NCI-H2029 (cell line): ENCODE data around the gene FYN.

ENCODE experiments used
- DNase-seq: peaks from one replicate; lab custom pipeline; 2025; lab: John Stamatoyannopoulos, UW

FYN gene

GRCh38 chr6:111880181-111880888 is 7.1 kb upstream of the FYN start:
- DNase-seq: no peak

- no peak for DNase-seq
Measured at GRCh38 chr6:111875741-111876140, 2.5 kb upstream of the FYN start.

DNA sequence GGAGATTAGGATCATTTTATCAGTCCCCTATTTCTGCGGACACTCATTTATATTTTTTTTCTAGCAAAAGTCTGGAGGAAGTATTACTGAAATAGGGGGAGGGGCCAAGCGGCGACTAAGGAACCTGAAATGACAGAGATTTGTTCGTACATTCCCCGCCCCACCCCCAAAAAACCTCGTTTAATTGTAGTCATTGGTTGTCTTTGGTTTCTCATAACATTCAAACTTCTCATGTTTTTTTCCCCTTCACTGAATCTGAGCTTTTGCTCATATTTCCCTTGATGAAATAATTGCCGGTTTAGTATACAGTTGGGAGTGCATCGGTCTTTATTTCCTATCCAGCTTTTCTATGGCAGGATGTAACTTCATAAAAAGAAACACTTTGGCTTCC is 768 bp upstream of the FYN start:
- no peak for DNase-seq

DNA sequence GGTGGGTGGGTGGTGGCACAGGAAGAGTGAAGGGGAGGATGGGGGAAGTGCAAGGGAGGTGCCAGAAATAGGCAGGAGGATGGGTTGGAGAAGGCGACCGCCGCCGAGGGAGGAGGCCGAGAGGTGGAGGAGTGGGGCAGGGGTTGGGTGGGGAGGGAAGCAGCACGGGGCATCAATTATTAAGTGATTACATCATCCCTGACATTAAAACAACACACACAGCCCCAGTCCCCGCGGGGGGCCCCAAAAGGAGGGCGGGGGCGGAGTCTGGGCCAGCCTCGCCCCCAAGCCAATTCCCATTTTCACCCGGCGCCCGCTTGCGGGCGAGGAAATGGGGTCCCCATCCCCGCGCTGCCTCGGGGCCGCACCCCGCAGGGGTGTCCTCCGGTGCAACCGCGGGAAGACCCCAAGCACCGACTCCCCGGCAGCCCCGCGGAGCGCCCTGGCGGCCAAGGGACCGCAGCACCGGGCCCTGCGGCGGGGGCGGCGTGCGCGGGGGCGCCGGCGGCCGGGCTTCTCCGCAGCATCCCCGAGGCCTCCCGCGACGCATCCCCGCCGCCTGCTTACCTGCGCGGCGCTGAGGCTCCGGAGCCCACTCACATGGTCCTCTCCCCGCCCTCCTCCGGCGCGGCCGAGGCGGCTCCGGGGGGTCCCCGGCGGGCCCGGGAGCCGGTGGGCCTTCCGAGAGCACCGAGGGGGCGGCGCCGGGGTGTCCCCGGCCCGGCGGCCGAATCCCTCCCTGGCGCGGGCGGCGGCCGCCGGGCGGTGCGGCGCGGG is 663 bp downstream of the FYN start:
- no peak for DNase-seq

DNA sequence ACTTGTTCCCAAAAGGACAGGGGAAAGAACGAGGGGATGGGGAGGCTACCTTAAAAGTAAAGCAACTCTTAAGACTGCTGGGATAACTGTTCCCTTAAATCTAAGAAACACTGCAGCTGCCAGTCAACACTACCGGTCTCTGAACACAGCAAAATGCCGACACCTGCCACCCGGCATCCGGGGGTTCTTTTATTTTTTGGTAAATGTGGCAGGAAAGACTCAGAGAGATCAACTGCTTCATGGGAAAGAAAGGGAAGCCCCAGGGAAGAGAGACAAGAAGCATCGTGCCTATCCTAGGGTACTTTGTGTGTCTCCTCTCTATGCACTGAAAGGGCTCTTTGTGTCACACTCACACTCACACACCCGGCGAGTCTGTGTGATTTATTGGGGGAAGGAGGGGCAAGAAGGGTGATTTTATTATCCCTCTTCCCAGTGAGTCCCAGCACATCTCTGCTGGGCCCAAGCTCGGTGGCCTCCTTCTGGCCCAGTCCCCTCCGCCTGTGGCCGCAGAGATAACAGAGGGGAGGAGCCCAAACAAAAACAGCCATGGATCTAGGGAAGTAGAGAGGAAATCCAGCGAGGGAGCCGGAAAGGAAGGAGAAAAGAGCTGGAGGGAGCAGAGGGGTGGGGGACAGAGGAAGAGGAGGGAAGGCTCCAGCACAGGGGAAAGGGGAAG is 1.4 kb downstream of the FYN start:
- peak; percentile 35 for DNase-seq

DNA sequence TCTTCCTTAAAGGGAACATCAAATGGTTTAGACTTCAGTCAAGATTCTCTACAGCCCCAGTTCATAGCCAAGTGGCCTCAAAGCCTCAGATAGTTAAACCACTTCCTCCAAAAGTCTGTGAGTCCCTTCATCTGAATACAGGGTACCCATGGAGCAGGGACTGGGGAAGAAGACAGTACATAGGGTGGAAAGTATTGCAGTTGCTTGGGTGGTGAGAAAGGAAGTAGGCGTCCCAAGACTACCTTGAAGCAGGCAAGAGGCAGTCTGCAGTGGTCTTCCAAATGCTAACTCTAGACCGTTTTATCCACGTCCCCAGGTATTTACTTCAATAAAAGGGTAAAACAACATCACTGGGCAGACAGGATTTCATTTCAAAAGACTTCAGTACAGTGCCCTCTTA is 2.0 kb downstream of the FYN start:
- DNase-seq: no peak

DNA sequence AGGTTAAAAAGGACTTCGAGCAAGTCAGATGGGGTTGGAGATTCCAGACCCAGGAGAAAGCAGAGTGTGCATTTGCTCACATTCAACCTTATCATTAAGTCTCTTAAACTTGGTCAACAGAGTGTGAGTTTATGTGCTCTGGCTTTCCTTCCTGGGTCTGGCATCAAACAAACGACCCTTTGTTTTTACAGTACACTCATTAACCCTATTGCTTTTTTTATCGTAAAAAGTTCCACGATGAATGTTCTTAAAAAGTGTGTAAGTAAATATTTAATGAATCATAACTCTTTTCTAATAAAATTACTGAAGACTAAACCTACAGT is 2.5 kb downstream of the FYN start:
- no peak for DNase-seq

DNA sequence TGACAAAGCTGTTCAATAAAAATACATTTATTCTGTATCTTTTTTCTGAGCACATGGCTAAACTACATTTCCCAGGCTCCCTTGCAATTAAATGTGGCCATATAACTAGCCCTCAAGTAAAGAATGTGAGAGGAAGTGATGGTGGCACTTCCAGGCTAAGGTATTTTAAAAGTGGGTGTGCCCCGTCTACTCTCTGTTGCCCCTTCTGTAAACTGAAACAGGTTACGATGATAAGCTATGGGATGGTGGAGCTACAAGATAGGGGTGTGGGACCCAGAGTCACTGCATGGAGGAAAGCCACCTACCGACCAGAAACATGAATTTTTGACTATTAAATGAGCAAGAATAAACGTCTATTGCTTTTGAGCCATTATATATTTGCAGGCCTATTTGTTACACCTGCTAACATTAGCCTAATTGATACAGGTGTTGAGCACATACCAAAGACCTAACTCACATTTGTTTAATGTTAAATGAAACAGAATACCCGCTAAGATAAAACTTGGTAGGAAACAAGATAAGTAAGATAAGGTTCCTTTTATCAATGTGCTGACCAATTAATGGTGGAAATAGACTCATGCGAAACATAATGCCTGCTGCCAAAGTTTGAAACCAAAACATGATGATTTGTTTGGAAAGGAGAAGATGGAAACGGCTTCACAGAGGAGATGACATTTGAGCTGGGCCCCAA is 3.1 kb downstream of the FYN start:
- DNase-seq: no peak

- DNase-seq: no peak
Measured at GRCh38 chr6:111866857-111867256, 6.4 kb downstream of the FYN start.

DNA sequence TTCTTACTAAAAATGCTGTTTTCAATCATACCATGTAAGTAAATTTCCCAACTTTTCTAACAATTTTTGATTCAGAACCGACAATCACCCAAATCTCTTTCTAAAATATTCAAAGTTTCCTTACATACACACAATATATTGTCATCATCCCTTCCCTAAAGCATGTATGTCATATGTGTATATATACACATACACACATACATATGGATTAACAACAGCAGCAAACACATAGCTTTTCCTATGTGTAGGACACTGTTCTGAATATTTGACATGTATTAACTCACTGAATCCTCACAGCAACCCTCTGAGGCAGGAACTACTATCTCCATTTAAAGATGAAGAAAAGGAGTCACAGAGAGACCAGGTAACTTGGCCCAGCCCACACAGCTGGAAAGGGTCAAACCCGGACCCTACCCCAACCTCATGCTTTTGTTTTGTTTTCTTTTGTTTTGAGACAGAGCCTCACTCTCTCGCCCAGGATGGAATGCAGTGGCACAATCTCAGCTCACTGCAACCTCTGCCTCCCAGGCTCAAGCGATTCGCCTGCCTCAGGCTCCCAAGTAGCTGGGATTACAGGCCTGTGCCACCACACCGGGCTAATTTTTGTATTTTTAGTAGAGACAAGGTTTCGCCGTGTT is 7.2 kb downstream of the FYN start:
- no peak for DNase-seq

DNA sequence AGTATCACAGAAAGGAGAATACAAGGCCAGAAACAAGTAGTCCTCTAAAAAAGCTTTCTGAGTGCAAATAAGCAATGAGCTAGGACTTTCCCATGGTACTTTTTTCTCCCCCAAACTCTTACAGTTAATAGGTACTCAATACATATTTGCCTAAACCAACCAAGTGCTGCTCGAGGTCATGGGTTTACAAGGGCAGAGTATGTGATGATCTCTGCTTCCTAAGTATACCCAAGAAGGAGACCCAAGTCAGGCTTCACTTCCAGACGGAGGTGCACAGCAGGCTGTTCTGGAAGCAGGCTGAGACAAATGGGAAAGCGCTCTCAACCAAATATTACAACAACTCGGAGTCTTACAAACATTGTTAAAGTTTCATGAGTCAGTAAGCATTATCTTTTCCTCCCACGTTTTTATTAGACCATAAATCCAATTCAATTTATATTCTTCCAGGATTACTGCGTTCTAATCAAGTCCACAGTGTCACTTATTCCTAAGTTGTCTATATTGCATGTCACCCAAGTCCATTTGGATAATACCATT is 8.1 kb downstream of the FYN start:
- DNase-seq: no peak

- no peak for DNase-seq
Measured at GRCh38 chr6:111864138-111865048, 8.9 kb downstream of the FYN start.

DNA sequence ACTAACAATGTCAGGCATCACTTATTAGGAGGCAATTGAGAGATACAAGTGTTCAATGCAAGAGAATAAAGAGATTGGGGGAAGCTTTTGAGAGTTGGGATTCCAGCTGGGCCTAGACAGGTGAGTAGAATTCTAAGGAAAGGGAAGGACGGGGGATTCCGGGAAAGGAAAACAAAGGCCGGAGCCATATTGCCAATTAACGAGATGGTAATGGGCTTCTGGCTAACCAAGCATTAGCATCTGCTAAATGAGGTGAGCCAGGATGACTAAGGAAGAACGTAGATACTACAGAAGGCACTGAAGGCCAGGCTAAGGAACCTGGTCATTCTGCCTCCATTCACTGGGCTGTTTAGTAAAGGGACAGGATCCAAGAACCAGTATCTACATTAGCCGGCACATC is 10.5 kb downstream of the FYN start:
- DNase-seq: no peak

DNA sequence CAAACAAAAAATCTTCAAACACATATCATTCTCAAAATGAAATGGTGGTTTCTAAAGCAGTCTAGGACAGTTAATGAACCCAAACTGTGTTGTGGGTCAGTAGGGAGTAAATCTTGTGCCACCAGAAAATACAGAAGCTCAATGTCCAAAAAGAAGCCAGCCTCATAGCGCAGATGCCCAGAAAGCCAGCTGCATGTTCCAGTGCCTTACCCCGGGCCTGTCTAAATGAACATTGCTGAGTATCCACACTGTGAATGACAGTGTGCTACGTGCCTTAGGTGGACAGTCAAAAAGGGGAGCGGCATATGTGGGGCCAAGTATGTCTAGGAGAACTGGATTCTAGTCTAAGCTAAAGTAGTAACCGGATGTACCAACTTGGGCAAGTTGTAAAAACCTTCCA is 10.9 kb downstream of the FYN start:
- DNase-seq: no peak

DNA sequence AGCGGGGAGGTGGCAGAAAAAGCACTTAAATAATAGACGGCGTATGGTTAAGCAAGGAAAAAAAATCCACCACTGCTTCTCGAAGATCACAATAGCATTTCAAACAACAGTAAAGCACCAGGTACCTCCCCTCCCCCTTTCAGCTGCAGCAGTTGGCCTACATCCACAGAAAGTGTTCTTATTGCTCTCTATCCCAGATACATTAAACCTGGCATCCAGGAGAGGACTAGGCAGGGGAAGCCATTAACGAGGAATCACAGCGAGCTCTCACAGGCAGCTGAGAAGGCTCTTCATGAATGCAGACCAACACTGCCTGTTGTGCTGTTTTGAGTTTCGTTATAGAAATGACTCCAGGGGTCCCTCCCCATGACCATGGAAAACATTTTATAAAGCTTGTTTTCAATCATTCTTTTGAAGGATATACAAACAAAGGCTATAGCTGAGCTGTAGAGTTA is 11.8 kb downstream of the FYN start:
- peak; percentile 92 for DNase-seq

DNA sequence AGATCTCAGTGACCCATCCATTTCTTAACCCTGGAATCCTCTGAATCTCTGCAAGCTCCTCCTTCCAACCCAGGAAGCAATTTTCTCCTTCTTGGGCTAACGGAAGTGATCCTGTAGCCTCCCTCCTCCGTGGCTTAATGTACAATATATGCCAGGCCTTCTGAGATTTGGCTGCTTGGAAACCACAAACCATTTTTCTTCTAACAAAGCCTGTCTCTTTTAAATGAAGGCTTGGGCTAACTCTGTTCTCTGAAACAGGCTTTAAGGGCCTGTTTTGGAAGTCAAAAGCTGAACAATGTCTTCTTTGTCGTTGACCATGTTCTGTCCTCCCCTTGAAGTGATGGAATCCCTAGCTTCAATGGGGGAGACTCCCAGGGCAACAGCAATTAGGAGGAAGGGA is 14.9 kb downstream of the FYN start:
- DNase-seq: no peak

DNA sequence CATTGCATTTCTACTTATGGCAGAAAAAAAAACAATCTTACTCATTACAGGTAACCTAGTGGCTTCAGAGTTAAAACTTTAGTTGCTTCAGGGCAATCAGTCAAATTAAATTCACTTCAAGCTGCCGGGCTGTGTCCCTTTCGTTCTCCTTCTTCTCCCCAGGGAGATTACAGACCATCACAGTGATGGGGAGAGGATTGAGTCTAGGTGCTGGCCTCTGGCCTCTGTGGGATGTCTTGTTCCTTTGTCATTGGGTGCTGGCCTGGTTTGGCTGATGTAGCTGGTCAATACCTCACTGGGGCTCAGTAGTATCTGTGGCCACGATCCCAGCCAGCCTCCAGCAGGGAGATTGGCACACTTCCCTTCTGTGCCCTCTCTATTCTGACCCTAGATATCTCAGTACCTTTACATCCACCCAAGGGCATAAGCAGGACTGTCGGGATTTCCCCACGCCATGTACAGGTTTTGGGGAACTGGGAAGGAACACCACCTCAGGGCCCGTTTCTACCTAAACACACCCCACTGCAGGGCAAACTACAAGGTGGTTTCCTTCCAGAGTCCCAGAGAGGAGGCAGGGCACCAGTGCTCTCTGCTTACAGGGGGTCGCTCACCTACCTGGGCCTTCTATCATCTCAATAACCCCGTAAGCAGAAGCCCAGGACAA is 15.4 kb downstream of the FYN start:
- DNase-seq: no peak

- no peak for DNase-seq
Measured at GRCh38 chr6:111855753-111856152, 17.5 kb downstream of the FYN start.

- DNase-seq: no peak
Measured at GRCh38 chr6:111854683-111855082, 18.6 kb downstream of the FYN start.

- no peak for DNase-seq
Measured at GRCh38 chr6:111852725-111853124, 20.5 kb downstream of the FYN start.
